Panc1 (cell line): ENCODE results near the gene SPATA17. TPM values are rescaled to one million over a fixed set of nuclear protein-coding genes. Genes with fewer than 3 reads are reported as not detected.

ENCODE experiments used
- ATAC-seq: fragments of 200-7000 bp; cut with Tn5 transposase; 2 replicates; pipeline ENCODE4 v1.9.1; 2020; ENCODE audit warnings: mild to moderate bottlenecking, moderate library complexity
- BruUV-seq: library from RNA; stranded (reverse); fragments of 400-500 nt; replicated peaks from 2 replicates; lab custom pipeline; 2021; lab: Mats Ljungman, UMichigan
- CTCF ChIA-PET: fragments of 300-600 bp; sonication (Branson Sonifier 250); formaldehyde crosslinking; loops from one replicate; lab custom pipeline; 2022; ENCODE audit warnings: antibody characterized with exemption; lab: Charles Lee
- POLR2A ChIA-PET: fragments of 300-600 bp; sonication (Branson Sonifier 250); formaldehyde crosslinking; loops from one replicate; lab custom pipeline; 2022; ENCODE audit warnings: antibody characterized with exemption; lab: Charles Lee
- DNase-seq: peaks from one replicate; pipeline ENCODE4 v3.0.0-alpha.2; 2010; ENCODE audit warnings: low read depth, low spot score
- H3K27ac ChIP-seq: 2 replicates; pipeline ENCODE4 v1.5.1; 2011; ENCODE audit warnings: mild to moderate bottlenecking, low read length, inconsistent platforms
- H3K27me3 ChIP-seq: fragments of 200-500 bp; sonication (Bioruptor generic); 2 replicates; pipeline ENCODE4 v1.6.0; 2014; ENCODE audit warnings: low read length, inconsistent platforms; ENCODE audit not compliant: control insufficient read depth, insufficient read depth
- H3K36me3 ChIP-seq: fragments of 200-500 bp; sonication (Bioruptor generic); 2 replicates; pipeline ENCODE4 v1.5.1; 2014; ENCODE audit warnings: inconsistent platforms, mild to moderate bottlenecking, low read length, moderate library complexity; ENCODE audit not compliant: control insufficient read depth, insufficient read depth
- H3K4me1 ChIP-seq: 2 replicates; pipeline ENCODE4 v1.5.1; 2011; ENCODE audit warnings: inconsistent platforms, mild to moderate bottlenecking, low read length, moderate library complexity; ENCODE audit not compliant: control insufficient read depth, insufficient read depth
- H3K4me3 ChIP-seq, 2 experiments: 2 replicates each; pipeline ENCODE4 v1.5.1; 2011 to 2012; ENCODE audit warnings: low read depth in 2 of 2, low read length in 2 of 2, mild to moderate bottlenecking in 2 of 2, inconsistent platforms in 1 of 2, moderate library complexity in 1 of 2
- H3K9me3 ChIP-seq: fragments of 200-500 bp; sonication (Bioruptor generic); 2 replicates; pipeline ENCODE4 v1.5.1; 2014; ENCODE audit warnings: low read depth, mild to moderate bottlenecking, inconsistent platforms, low read length, moderate library complexity; ENCODE audit not compliant: control insufficient read depth, insufficient read depth
- POLR2AphosphoS5 ChIP-seq: IDR thresholded peaks from 2 replicates; pipeline ENCODE4 v1.6.1; 2012; ENCODE audit warnings: mild to moderate bottlenecking, low read depth, low read length, moderate library complexity
- SIN3A ChIP-seq: IDR thresholded peaks from 2 replicates; pipeline ENCODE4 v1.6.1; 2012; ENCODE audit warnings: low read depth, mild to moderate bottlenecking, low read length, moderate library complexity, borderline replicate concordance; ENCODE audit not compliant: insufficient read depth
- TCF7L2 ChIP-seq: IDR thresholded peaks from 2 replicates; pipeline ENCODE4 v1.6.1; 2011; ENCODE audit warnings: mild to moderate bottlenecking, low read depth, low read length, inconsistent platforms
- in situ Hi-C: cut with HindIII; loops from 2 replicates; pipeline ENCODE4 v1.10.0; 2016; ENCODE audit warnings: low sequenced_read_pairs, low pct_unique_long_range_greater_than_20kb
- intact Hi-C: fragments of 100-400 bp; cut with micrococcal nuclease; formaldehyde crosslinking; loops from one replicate; pipeline ENCODE4 v1.10.0; 2022; ENCODE audit not compliant: unreplicated experiment
- total RNA-seq: library from RNA; stranded (reverse); gene quantifications from one replicate; pipeline ENCODE4 v1.2.1, GENCODE V29; 2021; ENCODE audit not compliant: unreplicated experiment
- TF ChIP-seq, protein P1 (sequence below): fragments of 450-650 bp; IDR thresholded peaks from 2 replicates; pipeline ENCODE4 v1.5.1; 2017; ENCODE audit warnings: mild to moderate bottlenecking
- TF ChIP-seq, protein P2 (sequence below), 2 experiments: IDR thresholded peaks; 2 replicates each; pipeline ENCODE4 v1.6.1; 2011 to 2012; ENCODE audit warnings: low read depth in 2 of 2, control low read depth in 1 of 2, low read length in 1 of 2, mild to moderate bottlenecking in 1 of 2, moderate library complexity in 1 of 2; ENCODE audit not compliant: insufficient read depth in 1 of 2

The SPATA17 gene
- total RNA-seq, 1 experiment from 2014 or later: 0.51 TPM

GRCh38 chr1:217718873-217719272 lies 87.7 kb downstream of the SPATA17 start:
- H3K9me3 ChIP-seq: no peaks in the 10 kb centered on the region
- in situ Hi-C loops: no loop called here
- POLR2A ChIA-PET: no interaction called here
- H3K36me3 ChIP-seq: no peaks in the 10 kb centered on the region
- CTCF ChIA-PET: no interaction called here
- TF ChIP-seq POLR2AphosphoS5 (no peak), SIN3A (no peak), TCF7L2 (no peak)
- TF ChIP-seq, protein P1, sequence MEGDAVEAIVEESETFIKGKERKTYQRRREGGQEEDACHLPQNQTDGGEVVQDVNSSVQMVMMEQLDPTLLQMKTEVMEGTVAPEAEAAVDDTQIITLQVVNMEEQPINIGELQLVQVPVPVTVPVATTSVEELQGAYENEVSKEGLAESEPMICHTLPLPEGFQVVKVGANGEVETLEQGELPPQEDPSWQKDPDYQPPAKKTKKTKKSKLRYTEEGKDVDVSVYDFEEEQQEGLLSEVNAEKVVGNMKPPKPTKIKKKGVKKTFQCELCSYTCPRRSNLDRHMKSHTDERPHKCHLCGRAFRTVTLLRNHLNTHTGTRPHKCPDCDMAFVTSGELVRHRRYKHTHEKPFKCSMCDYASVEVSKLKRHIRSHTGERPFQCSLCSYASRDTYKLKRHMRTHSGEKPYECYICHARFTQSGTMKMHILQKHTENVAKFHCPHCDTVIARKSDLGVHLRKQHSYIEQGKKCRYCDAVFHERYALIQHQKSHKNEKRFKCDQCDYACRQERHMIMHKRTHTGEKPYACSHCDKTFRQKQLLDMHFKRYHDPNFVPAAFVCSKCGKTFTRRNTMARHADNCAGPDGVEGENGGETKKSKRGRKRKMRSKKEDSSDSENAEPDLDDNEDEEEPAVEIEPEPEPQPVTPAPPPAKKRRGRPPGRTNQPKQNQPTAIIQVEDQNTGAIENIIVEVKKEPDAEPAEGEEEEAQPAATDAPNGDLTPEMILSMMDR: no peak
- TF ChIP-seq, protein P2, sequence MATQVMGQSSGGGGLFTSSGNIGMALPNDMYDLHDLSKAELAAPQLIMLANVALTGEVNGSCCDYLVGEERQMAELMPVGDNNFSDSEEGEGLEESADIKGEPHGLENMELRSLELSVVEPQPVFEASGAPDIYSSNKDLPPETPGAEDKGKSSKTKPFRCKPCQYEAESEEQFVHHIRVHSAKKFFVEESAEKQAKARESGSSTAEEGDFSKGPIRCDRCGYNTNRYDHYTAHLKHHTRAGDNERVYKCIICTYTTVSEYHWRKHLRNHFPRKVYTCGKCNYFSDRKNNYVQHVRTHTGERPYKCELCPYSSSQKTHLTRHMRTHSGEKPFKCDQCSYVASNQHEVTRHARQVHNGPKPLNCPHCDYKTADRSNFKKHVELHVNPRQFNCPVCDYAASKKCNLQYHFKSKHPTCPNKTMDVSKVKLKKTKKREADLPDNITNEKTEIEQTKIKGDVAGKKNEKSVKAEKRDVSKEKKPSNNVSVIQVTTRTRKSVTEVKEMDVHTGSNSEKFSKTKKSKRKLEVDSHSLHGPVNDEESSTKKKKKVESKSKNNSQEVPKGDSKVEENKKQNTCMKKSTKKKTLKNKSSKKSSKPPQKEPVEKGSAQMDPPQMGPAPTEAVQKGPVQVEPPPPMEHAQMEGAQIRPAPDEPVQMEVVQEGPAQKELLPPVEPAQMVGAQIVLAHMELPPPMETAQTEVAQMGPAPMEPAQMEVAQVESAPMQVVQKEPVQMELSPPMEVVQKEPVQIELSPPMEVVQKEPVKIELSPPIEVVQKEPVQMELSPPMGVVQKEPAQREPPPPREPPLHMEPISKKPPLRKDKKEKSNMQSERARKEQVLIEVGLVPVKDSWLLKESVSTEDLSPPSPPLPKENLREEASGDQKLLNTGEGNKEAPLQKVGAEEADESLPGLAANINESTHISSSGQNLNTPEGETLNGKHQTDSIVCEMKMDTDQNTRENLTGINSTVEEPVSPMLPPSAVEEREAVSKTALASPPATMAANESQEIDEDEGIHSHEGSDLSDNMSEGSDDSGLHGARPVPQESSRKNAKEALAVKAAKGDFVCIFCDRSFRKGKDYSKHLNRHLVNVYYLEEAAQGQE (IDR thresholded peaks at IDR 0.05; ENCODE audit: insufficient read depth in 1 of 2, low read depth in 2 of 2, low read length in 1 of 2): no peak
- H3K27ac ChIP-seq: no peak overlapping the region
- DNase-seq: no peak
- ATAC-seq: no peak
- no TSS peak for BruUV-seq
- intact Hi-C loops: no loop called here
- H3K4me3 ChIP-seq: no peak overlapping the region
- no peaks in the 10 kb centered on the region for H3K27me3 ChIP-seq
- H3K4me1 ChIP-seq: no peaks in the 10 kb centered on the region

DNA sequence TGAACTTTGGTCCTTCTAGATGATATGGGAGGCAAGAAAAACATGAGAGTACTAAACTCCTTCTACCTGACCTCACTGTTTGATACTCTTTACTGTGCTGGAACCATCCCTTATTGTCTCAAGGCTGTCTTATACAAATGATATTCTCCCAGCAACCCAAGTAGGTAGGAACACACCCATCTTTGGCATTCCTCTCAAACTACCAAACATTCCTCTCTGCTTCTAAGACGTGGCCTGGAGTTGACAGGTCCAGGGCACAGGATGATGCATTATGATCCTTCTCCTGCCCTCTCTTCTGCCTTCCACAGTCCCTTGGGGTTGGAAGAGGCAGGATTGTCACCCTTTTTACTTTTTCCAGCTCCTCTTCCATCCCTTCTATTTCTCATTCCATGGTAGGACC lies 90.5 kb downstream of the SPATA17 start:
- no TSS peak for BruUV-seq
- Histone ChIP-seq H3K9me3 (no peaks in the 10 kb centered on the region), H3K27ac (no peak overlapping the region), H3K4me3 (no peak overlapping the region), H3K4me1 (no peaks in the 10 kb centered on the region), H3K27me3 (no peaks in the 10 kb centered on the region), H3K36me3 (no peaks in the 10 kb centered on the region)
- in situ Hi-C loops: no loop called here
- ChIA-PET CTCF (no interaction called here), POLR2A (no interaction called here)
- ATAC-seq (no peak), DNase-seq (no peak)
- TF ChIP-seq POLR2AphosphoS5: no peak
- TF ChIP-seq SIN3A: no peak
- TF ChIP-seq, protein P1: no peak
- TF ChIP-seq TCF7L2: no peak
- TF ChIP-seq, protein P2 (IDR thresholded peaks at IDR 0.05; ENCODE audit: insufficient read depth in 1 of 2, low read depth in 2 of 2, low read length in 1 of 2): no peak
- intact Hi-C loops: no loop called here
